MCF 10A (cell line): ENCODE measurements around the gene PEX1. TPM values are rescaled to one million over a fixed set of nuclear protein-coding genes. Genes with fewer than 3 reads are reported as not detected.
"Not testable (repeated sequence)": the region's sequence is repeated elsewhere in the genome, so short reads cannot be mapped to it uniquely, and the experiment has no call there.

Source experiments
- BruUV-seq: library from RNA; stranded (reverse); fragments of 400-500 nt; replicated peaks from 2 replicates; lab custom pipeline; 2021; lab: Mats Ljungman, UMichigan
- CTCF ChIA-PET: fragments of 300-600 bp; sonication (Branson Sonifier 250); formaldehyde crosslinking; extraction: SDS; loops from one replicate; lab custom pipeline; 2021; ENCODE audit warnings: antibody characterized with exemption, inconsistent platforms; lab: Yijun Ruan, JAX
- POLR2A ChIA-PET: fragments of 300-600, 350-650 bp; sonication (Branson Sonifier 250); formaldehyde crosslinking; extraction: SDS; loops from one replicate; lab custom pipeline; 2020; ENCODE audit warnings: antibody characterized with exemption, inconsistent platforms; lab: Yijun Ruan, JAX
- DNase-seq: peaks from one replicate; pipeline ENCODE4 v3.0.0-alpha.2; 2018; ENCODE audit not compliant: unreplicated experiment
- H3K27ac Mint-ChIP-seq: one replicate; pipeline ENCODE4 v1.8.0; 2022; ENCODE audit warnings: mild to moderate bottlenecking, low read depth, mixed read lengths; ENCODE audit not compliant: unreplicated experiment
- H3K27me3 Mint-ChIP-seq: one replicate; pipeline ENCODE4 v1.8.0; 2022; ENCODE audit warnings: mixed read lengths; ENCODE audit not compliant: insufficient read depth, unreplicated experiment
- H3K36me3 Mint-ChIP-seq: one replicate; pipeline ENCODE4 v1.8.0; 2022; ENCODE audit warnings: mild to moderate bottlenecking, moderate library complexity, mixed read lengths; ENCODE audit not compliant: insufficient read depth, unreplicated experiment
- H3K4me1 Mint-ChIP-seq: one replicate; pipeline ENCODE4 v1.8.0; 2022; ENCODE audit warnings: mixed read lengths; ENCODE audit not compliant: insufficient read depth, unreplicated experiment
- H3K4me3 Mint-ChIP-seq: one replicate; pipeline ENCODE4 v1.8.0; 2022; ENCODE audit warnings: mild to moderate bottlenecking, moderate library complexity, mixed read lengths; ENCODE audit not compliant: unreplicated experiment
- H3K9me3 Mint-ChIP-seq: one replicate; pipeline ENCODE4 v1.8.0; 2022; ENCODE audit warnings: mixed read lengths; ENCODE audit not compliant: unreplicated experiment
- intact Hi-C: fragments of 100-400 bp; cut with micrococcal nuclease; formaldehyde crosslinking; loops from 2 replicates; pipeline ENCODE4 v1.14.1; 2022
- total RNA-seq: library from RNA; stranded (reverse); gene quantifications from 2 replicates; pipeline ENCODE4 v1.2.3, GENCODE V29; 2022
- TF ChIP-seq, protein P1 (sequence below): fragments of 200-600 bp; IDR thresholded peaks from one replicate; pipeline ENCODE4 v1.8.0; 2022; ENCODE audit warnings: antibody characterized with exemption, mild to moderate bottlenecking; ENCODE audit not compliant: unreplicated experiment

The PEX1 gene
- total RNA-seq, 1 experiment from 2014 or later, result 12.6 TPM

DNA sequence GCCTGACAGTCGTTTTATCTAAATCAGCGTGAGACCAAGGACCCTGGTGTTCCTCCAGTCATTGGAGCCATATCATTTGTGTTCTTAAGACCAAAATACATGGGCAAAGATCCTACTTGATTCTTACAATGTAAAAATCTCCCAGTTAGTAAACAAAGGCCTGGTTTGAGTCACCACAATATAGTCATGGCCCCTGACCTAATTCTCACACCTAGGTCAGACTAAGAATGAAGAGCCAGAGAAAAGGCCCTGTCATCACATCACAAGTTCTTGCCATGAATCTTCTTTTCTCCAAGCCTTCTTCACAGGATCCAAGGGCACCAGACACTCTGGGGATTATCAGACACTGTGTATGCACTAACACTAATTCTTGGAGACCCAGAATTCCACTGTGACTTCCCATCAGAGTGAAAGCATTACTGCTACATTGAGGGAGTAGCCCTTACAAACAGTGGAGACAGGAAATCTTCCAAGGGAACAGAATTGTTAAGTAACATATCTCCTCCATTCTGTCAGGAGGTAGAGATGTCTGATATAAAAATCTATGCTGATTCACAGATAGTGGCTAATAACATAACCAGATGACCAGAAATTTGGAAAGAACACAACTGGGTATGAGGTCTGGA lies 42.9 kb downstream of the PEX1 start:
- CTCF ChIA-PET, result no interaction called here
- DNase-seq, result no peak

DNA sequence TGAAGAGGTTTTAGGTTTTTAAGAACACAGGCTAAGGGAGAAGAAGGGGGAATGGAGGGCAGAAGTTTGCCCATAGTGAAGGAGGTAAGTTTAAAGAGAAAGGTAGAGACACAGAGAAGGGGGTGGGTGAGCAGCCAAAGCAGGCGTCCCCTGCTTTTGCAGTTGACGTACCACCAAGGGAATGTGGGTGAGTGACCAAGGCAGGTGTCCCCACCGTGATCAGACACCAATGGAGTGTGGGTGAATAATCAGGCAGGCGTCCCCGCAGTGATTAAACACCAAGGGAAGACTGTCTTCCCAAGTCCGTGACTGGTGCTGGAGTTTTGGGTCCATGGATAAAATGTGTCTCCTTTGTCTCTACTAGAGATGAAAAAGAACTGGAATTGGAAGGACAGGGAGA lies 44.1 kb downstream of the PEX1 start:
- H3K9me3 Mint-ChIP-seq, CTCF ChIA-PET, DNase-seq, H3K4me3 Mint-ChIP-seq, intact Hi-C loops, H3K4me1 Mint-ChIP-seq, POLR2A ChIA-PET, H3K27ac Mint-ChIP-seq, BruUV-seq, H3K27me3 Mint-ChIP-seq: not testable (repeated sequence)
- peaks cover 35% of the 10 kb centered on the region for H3K36me3 Mint-ChIP-seq

More for the DNA sequence above, 42.9 kb downstream of the PEX1 start:
- H3K4me3 Mint-ChIP-seq, result no peak overlapping the region
- H3K4me1 Mint-ChIP-seq, result no peaks in the 10 kb centered on the region
- H3K9me3 Mint-ChIP-seq, result no peaks in the 10 kb centered on the region
- TF ChIP-seq, protein P1, sequence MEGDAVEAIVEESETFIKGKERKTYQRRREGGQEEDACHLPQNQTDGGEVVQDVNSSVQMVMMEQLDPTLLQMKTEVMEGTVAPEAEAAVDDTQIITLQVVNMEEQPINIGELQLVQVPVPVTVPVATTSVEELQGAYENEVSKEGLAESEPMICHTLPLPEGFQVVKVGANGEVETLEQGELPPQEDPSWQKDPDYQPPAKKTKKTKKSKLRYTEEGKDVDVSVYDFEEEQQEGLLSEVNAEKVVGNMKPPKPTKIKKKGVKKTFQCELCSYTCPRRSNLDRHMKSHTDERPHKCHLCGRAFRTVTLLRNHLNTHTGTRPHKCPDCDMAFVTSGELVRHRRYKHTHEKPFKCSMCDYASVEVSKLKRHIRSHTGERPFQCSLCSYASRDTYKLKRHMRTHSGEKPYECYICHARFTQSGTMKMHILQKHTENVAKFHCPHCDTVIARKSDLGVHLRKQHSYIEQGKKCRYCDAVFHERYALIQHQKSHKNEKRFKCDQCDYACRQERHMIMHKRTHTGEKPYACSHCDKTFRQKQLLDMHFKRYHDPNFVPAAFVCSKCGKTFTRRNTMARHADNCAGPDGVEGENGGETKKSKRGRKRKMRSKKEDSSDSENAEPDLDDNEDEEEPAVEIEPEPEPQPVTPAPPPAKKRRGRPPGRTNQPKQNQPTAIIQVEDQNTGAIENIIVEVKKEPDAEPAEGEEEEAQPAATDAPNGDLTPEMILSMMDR, result no peak
- H3K27ac Mint-ChIP-seq, result no peak overlapping the region
- POLR2A ChIA-PET, result no interaction called here
- no peaks in the 10 kb centered on the region for H3K27me3 Mint-ChIP-seq
- H3K36me3 Mint-ChIP-seq, result peaks cover 42% of the 10 kb centered on the region
- no TSS peak for BruUV-seq
- intact Hi-C loops, result no loop called here

DNA sequence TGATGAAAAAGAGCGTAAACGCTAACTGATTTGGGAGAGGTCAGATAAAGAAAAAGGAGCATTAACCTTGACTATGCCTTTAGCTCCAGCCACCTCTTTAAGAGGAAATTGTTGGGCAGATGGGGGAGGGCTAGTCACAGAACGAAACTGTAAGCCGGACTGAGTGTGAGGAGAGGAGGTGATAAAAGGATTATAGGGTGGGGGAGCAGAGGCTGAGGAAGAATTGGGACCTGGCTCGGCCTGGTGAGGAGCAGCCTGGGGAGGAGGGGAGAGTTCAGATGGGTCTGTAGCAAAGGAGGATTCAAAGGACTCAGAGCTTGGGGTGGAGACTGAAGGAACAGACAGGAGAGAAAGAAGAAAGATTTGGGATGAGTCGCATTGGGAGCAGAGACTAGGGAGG lies 44.7 kb downstream of the PEX1 start:
- intact Hi-C loops, BruUV-seq, H3K9me3 Mint-ChIP-seq, DNase-seq, H3K4me1 Mint-ChIP-seq, H3K4me3 Mint-ChIP-seq, H3K27me3 Mint-ChIP-seq, H3K27ac Mint-ChIP-seq, CTCF ChIA-PET: not testable (repeated sequence)
- H3K36me3 Mint-ChIP-seq, result peaks cover 32% of the 10 kb centered on the region
- POLR2A ChIA-PET, result interaction anchor here (0.6 kb wide), 1 partner anchor 34 kb away, joined by 3 read pairs; no protein-coding TSS in a partner anchor

DNA sequence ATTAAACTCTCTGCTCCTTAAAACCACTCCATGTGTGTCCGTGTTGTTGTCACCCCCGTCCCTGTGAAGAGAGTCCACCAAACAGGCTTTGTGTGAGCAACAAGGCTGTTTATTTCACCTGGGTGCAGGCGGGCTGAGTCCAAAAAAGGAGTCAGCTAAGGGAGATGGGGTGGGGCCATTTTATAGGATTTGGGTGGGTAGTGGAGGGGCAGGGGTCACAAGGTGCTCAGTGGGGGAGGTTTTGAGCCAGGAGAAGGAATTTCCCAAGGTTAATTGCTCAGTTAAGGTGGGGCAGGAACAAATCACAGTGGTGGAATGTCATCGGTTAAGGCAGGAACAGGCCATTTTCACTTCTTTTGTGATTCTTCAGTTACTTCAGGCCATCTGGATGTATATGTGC lies 49.2 kb downstream of the PEX1 start:
- BruUV-seq, H3K9me3 Mint-ChIP-seq, POLR2A ChIA-PET, DNase-seq, H3K27ac Mint-ChIP-seq, H3K4me3 Mint-ChIP-seq, H3K4me1 Mint-ChIP-seq, H3K27me3 Mint-ChIP-seq, intact Hi-C loops, CTCF ChIA-PET: not testable (repeated sequence)
- peaks cover 10% of the 10 kb centered on the region for H3K36me3 Mint-ChIP-seq

DNA sequence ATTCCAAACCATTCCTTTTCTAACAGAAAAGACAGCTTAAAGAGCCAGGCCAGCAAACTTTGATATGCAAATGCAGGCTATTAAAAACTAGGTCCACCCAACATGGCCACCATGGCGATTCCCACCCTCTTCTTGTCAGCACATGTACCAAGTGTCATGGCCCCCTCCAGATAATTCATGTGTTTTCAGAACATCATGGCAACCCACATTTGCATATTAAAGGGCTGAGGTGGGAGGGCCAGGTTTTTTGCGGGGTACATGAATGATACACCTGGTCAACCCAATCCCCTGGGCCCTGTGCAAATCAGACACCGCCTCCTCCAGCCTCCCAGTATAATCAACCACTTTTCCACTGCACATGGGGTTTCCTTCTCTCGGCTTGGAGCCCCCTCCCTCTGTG lies 49.6 kb downstream of the PEX1 start:
- H3K4me1 Mint-ChIP-seq, result no peaks in the 10 kb centered on the region
- H3K27me3 Mint-ChIP-seq, result no peaks in the 10 kb centered on the region
- no peak for DNase-seq
- TF ChIP-seq, protein P1, result no peak
- no peaks in the 10 kb centered on the region for H3K9me3 Mint-ChIP-seq
- H3K27ac Mint-ChIP-seq, result no peak overlapping the region
- intact Hi-C loops, result no loop called here
- no peak overlapping the region for H3K4me3 Mint-ChIP-seq
- POLR2A ChIA-PET, result interaction anchor here (0.8 kb wide), 1 partner anchor 31 kb away, joined by 3 read pairs; no protein-coding TSS in a partner anchor
- CTCF ChIA-PET, result interaction anchor here (0.6 to 1.1 kb wide), 2 partner anchors 11 to 80 kb away, joined by 3 to 4 read pairs; no protein-coding TSS in a partner anchor
- BruUV-seq, result no TSS peak
- peaks cover 10% of the 10 kb centered on the region for H3K36me3 Mint-ChIP-seq
